ENCODE results near the gene SLC35B2.
A peak's percentile ranks its signal among the peaks of the same experiment; 100 is the strongest.

The SLC35B2 gene

DNA sequence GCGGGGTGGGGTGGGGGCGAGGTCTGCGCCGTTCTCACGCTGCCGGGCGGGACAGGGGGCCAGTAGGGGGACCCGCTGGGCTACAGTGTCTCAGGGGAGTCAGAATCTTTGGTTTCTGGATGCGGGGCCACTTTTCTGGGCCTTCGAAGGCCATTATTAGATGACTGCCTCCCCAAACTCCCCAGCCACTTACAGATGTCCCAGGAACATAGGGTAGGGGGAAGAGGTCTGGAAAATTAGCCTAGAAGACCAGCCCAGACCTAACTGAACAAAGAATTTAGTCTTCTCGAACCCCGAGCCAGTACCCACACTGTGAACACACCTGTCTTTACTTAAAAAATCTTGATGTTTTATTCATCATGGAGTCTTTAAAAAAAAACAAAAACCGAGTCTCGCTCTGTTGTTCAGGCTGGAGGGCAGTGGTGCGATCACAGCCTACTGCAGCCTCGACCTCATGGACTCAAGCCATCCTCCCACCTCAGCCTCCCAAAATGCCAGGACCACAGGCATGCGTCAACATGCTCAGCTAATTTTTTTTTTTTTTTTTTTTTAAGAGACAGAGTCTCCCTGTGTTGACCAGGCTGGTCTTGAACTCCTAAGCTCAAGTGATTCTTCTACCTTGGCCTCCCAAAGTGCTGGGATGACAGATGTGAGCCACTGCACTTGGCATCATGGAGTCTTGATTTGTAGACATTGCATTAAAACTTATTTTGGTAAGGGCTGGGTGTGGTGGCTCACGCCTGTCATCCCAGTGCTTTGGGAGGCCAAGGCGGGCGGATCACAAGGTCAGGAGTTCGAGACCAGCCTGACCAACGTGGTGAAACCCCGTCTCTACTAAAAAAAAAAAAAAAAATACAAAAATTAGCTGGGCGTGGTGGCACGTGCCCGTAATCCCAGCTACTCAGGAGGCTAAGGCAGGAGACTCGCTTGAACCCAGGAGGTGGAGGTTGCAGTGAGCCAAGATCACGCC lies 37.2 kb downstream of the SLC35B2 start:
- peak in 1 of 2 experiments; percentile 48 for DNase-seq

DNA sequence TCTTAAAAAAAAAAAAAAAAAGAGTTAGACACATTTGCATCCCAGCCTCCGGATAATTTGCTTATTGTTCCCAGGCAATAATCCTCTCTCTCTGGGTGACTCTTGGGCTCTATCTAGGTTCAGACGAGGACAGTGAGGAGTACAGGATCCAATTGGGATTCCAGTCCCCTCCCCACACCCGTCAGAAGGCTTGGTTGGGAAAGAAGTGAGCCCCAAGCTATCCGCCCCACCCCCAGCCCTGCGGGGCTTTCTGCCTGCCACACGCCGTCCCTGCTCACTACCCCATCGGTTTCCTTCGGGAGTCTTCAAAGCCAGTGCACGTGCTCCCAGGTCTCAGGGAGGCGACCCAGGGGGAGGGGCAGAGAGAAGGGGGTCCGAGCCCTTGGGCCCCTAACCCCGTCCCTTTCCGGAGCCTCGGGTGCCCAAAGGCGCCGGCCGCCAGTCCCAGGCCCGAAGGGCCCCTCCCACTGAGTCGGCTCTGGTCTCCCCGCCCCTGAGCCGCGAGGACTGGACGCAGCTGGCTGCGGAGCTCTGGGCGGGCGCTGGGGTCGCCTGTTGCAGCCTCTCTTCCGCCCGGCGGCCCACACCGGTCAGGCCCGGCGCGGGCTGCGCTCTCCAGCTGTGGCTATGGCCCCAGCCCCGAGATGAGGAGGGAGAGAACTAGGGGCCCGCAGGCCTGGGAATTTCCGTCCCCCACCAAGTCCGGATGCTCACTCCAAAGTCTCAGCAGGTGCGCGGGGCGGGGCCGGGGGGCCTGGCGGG lies 38.1 kb downstream of the SLC35B2 start:
- peak; percentile 97 to 98 for DNase-seq

DNA sequence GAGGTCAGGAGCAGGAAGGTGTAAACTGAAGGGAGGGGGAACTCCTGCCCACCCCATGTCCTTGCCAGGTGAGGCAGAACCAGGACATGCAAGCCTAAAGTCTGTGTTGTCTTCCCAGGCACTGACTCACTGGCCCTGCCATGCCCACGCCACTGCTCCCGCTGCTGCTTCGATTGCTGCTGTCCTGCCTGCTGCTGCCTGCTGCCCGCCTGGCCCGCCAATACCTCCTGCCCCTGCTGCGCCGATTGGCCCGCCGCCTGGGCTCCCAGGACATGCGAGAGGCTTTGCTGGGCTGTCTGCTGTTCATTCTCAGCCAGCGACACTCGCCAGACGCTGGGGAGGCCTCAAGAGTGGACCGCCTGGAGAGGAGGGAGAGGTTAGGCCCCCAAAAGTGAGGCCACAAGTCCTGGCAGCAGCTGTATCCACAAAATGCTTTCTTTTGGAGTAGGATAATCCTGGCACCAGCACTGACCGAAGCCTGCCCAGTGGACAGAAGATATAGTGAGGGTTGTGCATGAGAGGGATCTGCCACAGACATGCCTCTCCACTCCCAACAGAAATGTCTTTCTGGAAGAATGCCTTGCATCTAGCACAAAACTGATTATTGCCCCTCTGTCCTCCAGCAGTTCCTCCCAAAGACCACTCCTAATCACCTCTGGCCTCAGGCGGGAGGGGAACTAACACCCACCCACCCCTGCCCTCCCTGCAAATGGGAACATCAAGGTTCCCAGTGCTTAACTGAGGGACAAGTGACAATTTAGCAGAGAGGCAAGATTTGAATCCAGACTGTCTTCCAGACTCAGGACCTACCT lies 39.8 kb downstream of the SLC35B2 start:
- DNase-seq = peak; percentile 31 to 65

DNA sequence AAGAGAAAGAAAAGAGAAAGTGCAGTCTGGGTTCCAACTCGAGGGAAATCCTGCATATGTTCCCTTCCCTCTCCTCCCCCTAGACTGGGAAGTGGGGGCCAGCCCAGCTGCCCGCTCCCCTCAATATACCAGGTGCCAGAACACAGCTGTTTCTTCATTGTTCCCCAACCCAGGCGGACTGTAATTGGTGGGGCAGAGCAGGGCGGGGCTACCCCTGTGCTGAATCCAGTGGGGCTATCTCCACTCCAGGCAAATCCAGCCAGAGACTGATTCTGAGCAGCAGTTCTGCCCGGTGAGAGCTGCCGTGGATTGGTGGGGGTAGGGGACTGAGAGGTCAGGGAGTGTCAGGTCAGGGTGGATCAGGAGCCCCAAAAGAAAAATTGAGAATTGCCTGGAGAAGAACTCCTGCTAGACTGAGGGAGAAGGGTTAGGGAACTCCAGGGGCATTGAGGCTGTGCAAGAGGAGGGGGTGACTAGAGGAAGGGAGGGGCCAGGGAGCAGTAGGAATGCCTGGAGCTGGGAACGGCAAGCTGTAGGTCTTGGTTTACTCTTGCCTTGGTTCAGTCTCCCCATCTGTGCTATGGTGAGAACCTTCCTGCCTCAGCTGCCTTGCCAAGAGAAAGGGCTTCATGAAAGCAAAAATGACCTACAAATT lies 40.5 kb downstream of the SLC35B2 start, which contains the start of gene MYMX:
MYMX (plus strand) TSS at position 250 of the 655 bp plus-strand sequence. CDS start 546 bp downstream, outside the sequence.
- DNase-seq = peak; percentile 51 to 82

DNA sequence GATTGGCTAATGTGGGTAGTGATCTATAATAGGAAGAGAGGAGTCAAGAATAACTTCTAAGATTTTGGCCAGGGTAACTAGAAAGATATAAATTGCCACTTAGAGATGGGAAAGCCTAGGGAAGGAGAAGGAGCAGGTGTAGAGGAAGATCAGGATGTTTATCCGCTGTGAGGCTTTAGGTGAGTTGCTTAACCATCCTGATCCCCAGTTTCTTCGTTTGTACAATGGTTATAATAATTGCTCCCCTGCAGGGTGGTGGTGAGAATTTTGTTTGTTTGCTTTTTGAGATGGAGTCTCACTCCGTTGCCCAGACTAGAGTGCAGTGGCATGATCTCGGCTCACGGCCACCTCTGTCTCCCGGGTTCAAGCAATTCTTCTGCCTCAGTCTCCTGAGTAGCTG lies 43.0 kb downstream of the SLC35B2 start:
- no peak for DNase-seq

DNA sequence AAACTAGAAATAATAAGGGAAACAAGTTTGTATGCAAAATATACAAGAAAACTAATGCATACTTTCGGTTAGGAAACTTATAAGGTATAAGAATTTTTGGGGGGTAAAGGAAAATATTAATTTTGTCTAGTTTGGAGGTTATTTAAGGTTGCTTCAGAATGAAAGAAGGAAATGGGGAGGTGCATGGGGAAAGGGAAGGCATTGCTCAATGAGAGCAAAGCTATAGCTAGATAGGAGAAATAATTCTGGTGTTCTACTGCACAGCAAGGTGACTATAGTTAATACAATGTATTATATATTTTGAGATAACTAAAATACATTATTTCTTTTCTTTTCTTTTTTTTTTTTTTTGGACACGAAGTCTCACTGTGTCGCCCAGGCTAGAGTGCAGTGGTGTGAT lies 46.0 kb downstream of the SLC35B2 start:
- DNase-seq = no peak

DNA sequence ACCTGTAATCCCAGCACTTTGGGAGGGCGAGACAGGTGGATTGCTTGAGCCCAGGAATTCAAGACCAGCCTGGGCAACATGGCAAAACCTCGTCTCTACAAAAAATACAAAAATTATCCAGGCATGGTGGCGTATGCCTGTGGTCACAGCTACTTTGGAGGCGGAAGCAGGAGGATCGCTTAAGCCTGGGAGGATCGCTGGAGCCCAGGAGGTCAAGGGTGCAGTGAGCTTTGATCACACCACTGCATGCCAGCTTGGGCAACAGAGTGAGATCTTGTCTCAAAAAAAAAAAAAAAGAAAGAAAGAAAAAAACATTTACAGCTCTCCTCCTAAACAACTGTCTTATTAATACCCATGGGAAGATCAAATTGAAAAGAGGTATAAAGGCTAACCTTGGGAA lies 49.4 kb downstream of the SLC35B2 start:
- no peak for DNase-seq
